Measurements from ENCODE around the gene SYTL4. TPM values are rescaled to one million over a fixed set of nuclear protein-coding genes. Genes with fewer than 3 reads are reported as not detected.

Gene SYTL4
- total and polyA plus RNA-seq, 2 of the 13 experiments (the other 11 are each of a cell fraction or from before 2014, with no cell fraction given) = 0.41 to 0.73 TPM

DNA sequence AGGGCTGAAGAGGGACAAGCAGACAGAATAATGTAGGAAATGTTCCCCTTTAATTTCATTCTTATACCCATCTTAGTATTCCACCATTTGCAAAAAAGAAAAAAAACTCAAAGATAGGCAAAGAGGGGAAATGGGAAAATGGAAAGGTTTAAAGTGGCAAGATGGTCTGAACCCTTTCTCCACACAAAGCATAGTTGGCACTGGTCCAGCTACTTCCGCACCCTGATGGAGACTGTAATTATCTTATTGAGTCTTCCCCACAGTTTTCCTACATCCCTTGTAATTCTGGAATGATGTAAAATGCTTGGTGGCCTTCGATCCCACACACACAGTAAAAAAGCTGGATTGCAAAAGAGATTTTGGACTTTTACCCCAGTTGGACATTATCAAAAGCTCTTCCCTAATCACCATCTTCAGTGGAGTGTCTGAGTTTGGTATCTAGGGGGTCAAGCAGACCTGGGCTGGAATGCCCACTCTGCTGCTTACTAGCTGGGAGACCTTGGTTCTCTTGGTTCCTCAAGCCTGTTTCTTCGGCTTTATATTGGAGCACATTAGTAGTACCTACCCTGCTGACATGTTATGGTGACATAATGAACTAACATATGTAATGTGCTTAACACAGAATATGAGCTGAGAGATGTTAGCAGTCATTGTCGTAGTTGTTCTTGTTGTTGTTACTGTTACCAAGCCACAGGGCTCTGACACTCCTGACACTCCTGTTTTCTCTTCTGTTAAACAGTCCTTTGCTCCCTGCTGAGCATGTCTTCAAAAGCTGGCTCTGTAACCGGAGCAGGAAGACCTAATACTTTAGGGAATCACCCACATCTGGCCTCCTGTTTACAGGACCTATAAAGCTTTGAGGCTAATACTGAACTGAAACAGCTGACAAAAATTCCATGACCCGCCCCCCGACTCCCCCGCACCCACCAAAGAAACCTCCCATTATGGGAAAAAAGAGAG, 83.2 kb downstream of the SYTL4 start:
- POLR2A ChIA-PET = interaction anchor here (0.9 to 5.1 kb wide), 4 partner anchors 10 to 34 kb away, joined by 3 to 67 read pairs (median 6); partner anchors contain the start of gene TSPAN6
- Histone ChIP-seq H3K4me3 (replicated peaks in 1 of 3; ENCODE audit: insufficient read depth in 1 of 3, low read depth in 2 of 3, low read length in 3 of 3) (peak overlapping the region; percentile 41 to 57 (median 52); a peak in 4 of 6 replicates), H4K20me1 (ENCODE audit: insufficient read depth, low read length) (no peaks in the 10 kb centered on the region)
- TF ChIP-seq RXRB (CRISPR knock-in tag; IDR thresholded peaks at IDR 0.05; ENCODE audit: borderline replicate concordance) (0 out of 2 replicates have a peak, but pooled peaks have one; percentile 13), POLR2G (IDR thresholded peaks at IDR 0.05; ENCODE audit: low read depth, low read length) (peak; percentile 53; the same call in 1 of the 2 replicates), ZNF180 (CRISPR knock-in tag; IDR thresholded peaks at IDR 0.05; ENCODE audit: borderline replicate concordance, low read depth) (no peak), GATAD2A (CRISPR knock-in tag; IDR thresholded peaks at IDR 0.05) (peak; percentile 65; the same call in 1 of the 2 replicates), EP300 (IDR thresholded peaks at IDR 0.05; ENCODE audit: low read depth in 2 of 2, low read length in 2 of 2) (peak in 1 of 2 experiments; percentile 17; a peak in 1 of 4 replicates), EP300 (CRISPR knock-in tag; IDR thresholded peaks at IDR 0.05; ENCODE audit: borderline replicate concordance) (no peak), WIZ (CRISPR knock-in tag; IDR thresholded peaks at IDR 0.05) (no peak), ZNF264 (CRISPR knock-in tag; IDR thresholded peaks at IDR 0.05) (peak; percentile 26; the same call in 1 of the 2 replicates), ARNTL (CRISPR knock-in tag; IDR thresholded peaks at IDR 0.05) (no peak), HNF4A (CRISPR knock-in tag; IDR thresholded peaks at IDR 0.05) (peak; percentile 85), CEBPG (CRISPR knock-in tag; IDR thresholded peaks at IDR 0.05) (peak; percentile 62; the same call in 1 of the 2 replicates)
- TF ChIP-seq, protein P1, sequence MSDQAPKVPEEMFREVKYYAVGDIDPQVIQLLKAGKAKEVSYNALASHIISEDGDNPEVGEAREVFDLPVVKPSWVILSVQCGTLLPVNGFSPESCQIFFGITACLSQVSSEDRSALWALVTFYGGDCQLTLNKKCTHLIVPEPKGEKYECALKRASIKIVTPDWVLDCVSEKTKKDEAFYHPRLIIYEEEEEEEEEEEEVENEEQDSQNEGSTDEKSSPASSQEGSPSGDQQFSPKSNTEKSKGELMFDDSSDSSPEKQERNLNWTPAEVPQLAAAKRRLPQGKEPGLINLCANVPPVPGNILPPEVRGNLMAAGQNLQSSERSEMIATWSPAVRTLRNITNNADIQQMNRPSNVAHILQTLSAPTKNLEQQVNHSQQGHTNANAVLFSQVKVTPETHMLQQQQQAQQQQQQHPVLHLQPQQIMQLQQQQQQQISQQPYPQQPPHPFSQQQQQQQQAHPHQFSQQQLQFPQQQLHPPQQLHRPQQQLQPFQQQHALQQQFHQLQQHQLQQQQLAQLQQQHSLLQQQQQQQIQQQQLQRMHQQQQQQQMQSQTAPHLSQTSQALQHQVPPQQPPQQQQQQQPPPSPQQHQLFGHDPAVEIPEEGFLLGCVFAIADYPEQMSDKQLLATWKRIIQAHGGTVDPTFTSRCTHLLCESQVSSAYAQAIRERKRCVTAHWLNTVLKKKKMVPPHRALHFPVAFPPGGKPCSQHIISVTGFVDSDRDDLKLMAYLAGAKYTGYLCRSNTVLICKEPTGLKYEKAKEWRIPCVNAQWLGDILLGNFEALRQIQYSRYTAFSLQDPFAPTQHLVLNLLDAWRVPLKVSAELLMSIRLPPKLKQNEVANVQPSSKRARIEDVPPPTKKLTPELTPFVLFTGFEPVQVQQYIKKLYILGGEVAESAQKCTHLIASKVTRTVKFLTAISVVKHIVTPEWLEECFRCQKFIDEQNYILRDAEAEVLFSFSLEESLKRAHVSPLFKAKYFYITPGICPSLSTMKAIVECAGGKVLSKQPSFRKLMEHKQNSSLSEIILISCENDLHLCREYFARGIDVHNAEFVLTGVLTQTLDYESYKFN (CRISPR knock-in tag; conservative IDR thresholded peaks at IDR 0.05) = peak; percentile 53
- TF ChIP-seq, protein P2, sequence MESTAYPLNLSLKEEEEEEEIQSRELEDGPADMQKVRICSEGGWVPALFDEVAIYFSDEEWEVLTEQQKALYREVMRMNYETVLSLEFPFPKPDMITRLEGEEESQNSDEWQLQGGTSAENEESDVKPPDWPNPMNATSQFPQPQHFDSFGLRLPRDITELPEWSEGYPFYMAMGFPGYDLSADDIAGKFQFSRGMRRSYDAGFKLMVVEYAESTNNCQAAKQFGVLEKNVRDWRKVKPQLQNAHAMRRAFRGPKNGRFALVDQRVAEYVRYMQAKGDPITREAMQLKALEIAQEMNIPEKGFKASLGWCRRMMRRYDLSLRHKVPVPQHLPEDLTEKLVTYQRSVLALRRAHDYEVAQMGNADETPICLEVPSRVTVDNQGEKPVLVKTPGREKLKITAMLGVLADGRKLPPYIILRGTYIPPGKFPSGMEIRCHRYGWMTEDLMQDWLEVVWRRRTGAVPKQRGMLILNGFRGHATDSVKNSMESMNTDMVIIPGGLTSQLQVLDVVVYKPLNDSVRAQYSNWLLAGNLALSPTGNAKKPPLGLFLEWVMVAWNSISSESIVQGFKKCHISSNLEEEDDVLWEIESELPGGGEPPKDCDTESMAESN (CRISPR knock-in tag; conservative IDR thresholded peaks at IDR 0.05) = no peak
- TF ChIP-seq, protein P3, sequence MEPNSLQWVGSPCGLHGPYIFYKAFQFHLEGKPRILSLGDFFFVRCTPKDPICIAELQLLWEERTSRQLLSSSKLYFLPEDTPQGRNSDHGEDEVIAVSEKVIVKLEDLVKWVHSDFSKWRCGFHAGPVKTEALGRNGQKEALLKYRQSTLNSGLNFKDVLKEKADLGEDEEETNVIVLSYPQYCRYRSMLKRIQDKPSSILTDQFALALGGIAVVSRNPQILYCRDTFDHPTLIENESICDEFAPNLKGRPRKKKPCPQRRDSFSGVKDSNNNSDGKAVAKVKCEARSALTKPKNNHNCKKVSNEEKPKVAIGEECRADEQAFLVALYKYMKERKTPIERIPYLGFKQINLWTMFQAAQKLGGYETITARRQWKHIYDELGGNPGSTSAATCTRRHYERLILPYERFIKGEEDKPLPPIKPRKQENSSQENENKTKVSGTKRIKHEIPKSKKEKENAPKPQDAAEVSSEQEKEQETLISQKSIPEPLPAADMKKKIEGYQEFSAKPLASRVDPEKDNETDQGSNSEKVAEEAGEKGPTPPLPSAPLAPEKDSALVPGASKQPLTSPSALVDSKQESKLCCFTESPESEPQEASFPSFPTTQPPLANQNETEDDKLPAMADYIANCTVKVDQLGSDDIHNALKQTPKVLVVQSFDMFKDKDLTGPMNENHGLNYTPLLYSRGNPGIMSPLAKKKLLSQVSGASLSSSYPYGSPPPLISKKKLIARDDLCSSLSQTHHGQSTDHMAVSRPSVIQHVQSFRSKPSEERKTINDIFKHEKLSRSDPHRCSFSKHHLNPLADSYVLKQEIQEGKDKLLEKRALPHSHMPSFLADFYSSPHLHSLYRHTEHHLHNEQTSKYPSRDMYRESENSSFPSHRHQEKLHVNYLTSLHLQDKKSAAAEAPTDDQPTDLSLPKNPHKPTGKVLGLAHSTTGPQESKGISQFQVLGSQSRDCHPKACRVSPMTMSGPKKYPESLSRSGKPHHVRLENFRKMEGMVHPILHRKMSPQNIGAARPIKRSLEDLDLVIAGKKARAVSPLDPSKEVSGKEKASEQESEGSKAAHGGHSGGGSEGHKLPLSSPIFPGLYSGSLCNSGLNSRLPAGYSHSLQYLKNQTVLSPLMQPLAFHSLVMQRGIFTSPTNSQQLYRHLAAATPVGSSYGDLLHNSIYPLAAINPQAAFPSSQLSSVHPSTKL (CRISPR knock-in tag; IDR thresholded peaks at IDR 0.05) = peak; percentile 43

More for the DNA sequence above, 83.2 kb downstream of the SYTL4 start:
- Histone ChIP-seq H3K9ac (ENCODE audit: insufficient read depth, low read depth, low read length) (peak overlapping the region; percentile 80), H3K4me1 (ENCODE audit: insufficient read depth, low read length) (peaks cover 82% of the 10 kb centered on the region), H3K27me3 (ENCODE audit: control insufficient read depth in 1 of 2, insufficient read depth in 2 of 2, low read length in 2 of 2) (no peaks in the 10 kb centered on the region), H3K27ac (ENCODE audit: extremely low read length, insufficient read depth, low read length) (peak overlapping the region; percentile 97), H3K36me3 (replicated peaks in 1 of 2; ENCODE audit: control insufficient read depth in 1 of 2, insufficient read depth in 2 of 2, low read length in 2 of 2) (no peaks in the 10 kb centered on the region), H3K9me3 (ENCODE audit: low read length) (no peaks in the 10 kb centered on the region), H3K4me2 (ENCODE audit: low read depth, low read length) (peak overlapping the region; percentile 88), H2AFZ (ENCODE audit: low read length) (peak overlapping the region; percentile 72), H3K79me2 (ENCODE audit: insufficient read depth, low read length) (no peaks in the 10 kb centered on the region)
- DNase-seq (ENCODE audit: low spot score) (peak; percentile 60), ATAC-seq (peak; percentile 43), FAIRE-seq (peak; percentile 90)
- intact Hi-C loops (cut with micrococcal nuclease; ENCODE audit: unreplicated experiment) (loop anchor here (1.0 kb wide), 1 partner anchor 12 kb away; the partner anchor contains the start of gene TSPAN6), in situ Hi-C loops (cut with HindIII; ENCODE audit: extremely low pct_ligation_motif_present, low pct_unique_long_range_greater_than_20kb) (no loop called here)
- BruUV-seq (replicated peaks) = TSS peak; percentile 94
- WGBS (ENCODE audit: low lambda C conversion rate) = 0% methylated on average over 8 of the region's 8 CpGs
- CTCF ChIA-PET (ENCODE audit: low intra/inter-chr PET ratio, low total read pairs) = no interaction called here

Data from HepG2 (cell line).